ENCODE measurements around the gene PCP4L1.

DNA sequence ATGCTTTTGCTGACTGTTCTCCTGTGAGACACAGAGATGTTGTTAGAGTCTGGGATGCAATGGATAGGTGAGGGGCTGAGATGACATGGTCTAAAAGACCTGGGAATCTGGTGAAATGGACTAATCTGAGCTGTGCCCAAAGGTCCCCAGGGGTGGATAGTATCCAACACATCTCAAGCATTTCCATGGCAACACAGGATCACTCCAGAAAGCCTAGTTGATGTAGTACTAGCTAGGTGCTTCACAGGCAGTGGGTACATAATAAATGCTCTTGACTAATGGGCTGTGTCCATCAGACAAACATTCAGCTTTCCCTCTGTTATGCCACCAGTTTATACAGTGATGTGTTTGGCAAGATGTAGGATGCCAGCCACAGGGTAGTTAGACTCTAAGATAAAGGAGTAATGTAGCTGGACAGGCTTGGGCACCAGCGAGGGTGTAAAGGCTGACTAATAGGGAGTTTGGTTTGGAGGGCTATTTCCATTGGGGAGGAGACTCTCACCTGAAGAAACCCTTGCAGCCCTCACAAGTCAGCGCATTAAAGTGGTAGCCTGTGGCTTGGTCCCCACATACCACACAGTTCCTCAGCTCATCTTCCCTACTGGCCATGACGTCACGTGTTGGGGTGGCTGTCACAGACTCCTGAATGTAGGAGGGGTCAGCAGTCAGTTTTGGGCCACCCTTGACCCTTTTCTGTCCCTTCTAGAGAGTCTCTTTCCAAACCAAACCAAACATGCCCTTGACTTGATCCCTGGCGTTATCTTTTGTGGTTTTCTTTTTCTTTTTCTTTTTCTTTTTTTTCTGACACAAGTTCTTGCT lies 22.4 kb upstream of the PCP4L1 start:
- TF ChIP-seq EZH2 (IDR thresholded peaks at IDR 0.05; ENCODE audit: borderline replicate concordance) (no peak), EZH2phosphoT487 (IDR thresholded peaks at IDR 0.05; ENCODE audit: low read depth, severe bottlenecking, unreplicated experiment) (no peak)
- TF ChIP-seq, protein P1, sequence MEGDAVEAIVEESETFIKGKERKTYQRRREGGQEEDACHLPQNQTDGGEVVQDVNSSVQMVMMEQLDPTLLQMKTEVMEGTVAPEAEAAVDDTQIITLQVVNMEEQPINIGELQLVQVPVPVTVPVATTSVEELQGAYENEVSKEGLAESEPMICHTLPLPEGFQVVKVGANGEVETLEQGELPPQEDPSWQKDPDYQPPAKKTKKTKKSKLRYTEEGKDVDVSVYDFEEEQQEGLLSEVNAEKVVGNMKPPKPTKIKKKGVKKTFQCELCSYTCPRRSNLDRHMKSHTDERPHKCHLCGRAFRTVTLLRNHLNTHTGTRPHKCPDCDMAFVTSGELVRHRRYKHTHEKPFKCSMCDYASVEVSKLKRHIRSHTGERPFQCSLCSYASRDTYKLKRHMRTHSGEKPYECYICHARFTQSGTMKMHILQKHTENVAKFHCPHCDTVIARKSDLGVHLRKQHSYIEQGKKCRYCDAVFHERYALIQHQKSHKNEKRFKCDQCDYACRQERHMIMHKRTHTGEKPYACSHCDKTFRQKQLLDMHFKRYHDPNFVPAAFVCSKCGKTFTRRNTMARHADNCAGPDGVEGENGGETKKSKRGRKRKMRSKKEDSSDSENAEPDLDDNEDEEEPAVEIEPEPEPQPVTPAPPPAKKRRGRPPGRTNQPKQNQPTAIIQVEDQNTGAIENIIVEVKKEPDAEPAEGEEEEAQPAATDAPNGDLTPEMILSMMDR (IDR thresholded peaks at IDR 0.05; ENCODE audit: poor library complexity), result no peak

All from hepatocyte (in vitro differentiated cells).